Hepatocyte (in vitro differentiated cells): Measurements from ENCODE around the gene HOXB7. TPM values are rescaled to one million over a fixed set of nuclear protein-coding genes. Genes with fewer than 3 reads are reported as not detected.

Source experiments
- DNase-seq: peaks from one replicate; pipeline ENCODE4 v3.0.0-alpha.2; 2016; ENCODE audit warnings: low spot score
- H2AFZ ChIP-seq: fragments of 200-600 bp; sonication (generic); 2 replicates; pipeline ENCODE4 v1.6.0; 2016; ENCODE audit warnings: antibody characterized with exemption, mild to moderate bottlenecking
- H3K27ac ChIP-seq: fragments of 200-600 bp; sonication (generic); 2 replicates; pipeline ENCODE4 v1.5.1; 2016; ENCODE audit warnings: mild to moderate bottlenecking
- H3K27me3 ChIP-seq: fragments of 200-600 bp; sonication (generic); 2 replicates; pipeline ENCODE4 v1.6.1; 2016
- H3K36me3 ChIP-seq: fragments of 200-600 bp; sonication (generic); replicated peaks from 2 replicates; pipeline ENCODE4 v1.5.1; 2016; ENCODE audit warnings: low read depth; ENCODE audit not compliant: insufficient read depth
- H3K4me1 ChIP-seq: fragments of 200-600 bp; sonication (generic); 2 replicates; pipeline ENCODE4 v1.5.1; 2016; ENCODE audit warnings: mild to moderate bottlenecking, moderate library complexity; ENCODE audit not compliant: insufficient read depth
- H3K4me2 ChIP-seq: fragments of 200-600 bp; sonication (generic); 2 replicates; pipeline ENCODE4 v1.6.0; 2016
- H3K4me3 ChIP-seq: fragments of 200-600 bp; sonication (generic); 2 replicates; pipeline ENCODE4 v1.5.1; 2016; ENCODE audit warnings: mild to moderate bottlenecking
- H3K79me2 ChIP-seq: fragments of 200-600 bp; sonication (generic); 2 replicates; pipeline ENCODE4 v1.6.0; 2017; ENCODE audit warnings: mild to moderate bottlenecking
- H3K9me2 ChIP-seq: fragments of 200-600 bp; sonication (generic); replicated peaks from 2 replicates; pipeline ENCODE4 v1.6.0; 2017; ENCODE audit warnings: mild to moderate bottlenecking; ENCODE audit not compliant: insufficient read depth
- H3K9me3 ChIP-seq: fragments of 200-600 bp; sonication (generic); 2 replicates; pipeline ENCODE4 v1.5.1; 2016; ENCODE audit warnings: low read depth, mild to moderate bottlenecking
- H4K20me1 ChIP-seq: fragments of 200-600 bp; sonication (generic); 2 replicates; pipeline ENCODE4 v1.6.0; 2016; ENCODE audit warnings: mild to moderate bottlenecking; ENCODE audit not compliant: insufficient read depth, poor library complexity, severe bottlenecking
- CTCF ChIP-seq: fragments of 200-600 bp; sonication (generic); IDR thresholded peaks from 2 replicates; pipeline ENCODE4 v1.5.1; 2016; ENCODE audit warnings: antibody characterized with exemption, mild to moderate bottlenecking; ENCODE audit not compliant: poor library complexity
- EZH2 ChIP-seq: fragments of 200-600 bp; sonication (generic); IDR thresholded peaks from 2 replicates; pipeline ENCODE4 v1.6.1; 2016; ENCODE audit warnings: antibody characterized with exemption, mild to moderate bottlenecking, borderline replicate concordance
- EZH2phosphoT487 ChIP-seq: fragments of 200-600 bp; sonication (generic); IDR thresholded peaks from one replicate; pipeline ENCODE4 v1.6.1; 2018; ENCODE audit warnings: antibody characterized with exemption, mild to moderate bottlenecking, low read depth, moderate library complexity; ENCODE audit not compliant: unreplicated experiment, severe bottlenecking
- WGBS: methylation state at CpG from one replicate; pipeline ENCODE4 v1.1.6; 2016; ENCODE audit warnings: low lambda C conversion rate; ENCODE audit errors: missing lambda C conversion rate; 5-methylcytosine and 5-hydroxymethylcytosine counted together
- polyA plus RNA-seq: library from polyadenylated mRNA; unstranded; fragments of >200 nt; fragmentation: Nextera tagmentation; extraction: Ambion mirVana; gene quantifications from 2 replicates; pipeline ENCODE4 v1.2.1, GENCODE V29; 2016
- total RNA-seq: library from RNA; depleted of rRNA; stranded (reverse); fragments of >200 nt; gene quantifications from 2 replicates; pipeline ENCODE4 v1.2.3, GENCODE V29; 2014

Gene HOXB7
- total and polyA plus RNA-seq, 2 experiments from 2014 or later, result 4.1 to 13.7 TPM

GRCh38 chr17:48575673-48576478 is 34.9 kb downstream of the HOXB7 start:
- H3K27ac ChIP-seq, result peak overlapping the region; percentile 68
- no peaks in the 10 kb centered on the region for H3K36me3 ChIP-seq
- H2AFZ ChIP-seq, result no peak overlapping the region
- H3K4me3 ChIP-seq, result no peak overlapping the region
- no peaks in the 10 kb centered on the region for H4K20me1 ChIP-seq
- no peaks in the 10 kb centered on the region for H3K9me3 ChIP-seq
- H3K4me1 ChIP-seq, result peaks cover 13% of the 10 kb centered on the region
- DNase-seq, result no peak
- peaks cover 92% of the 10 kb centered on the region for H3K27me3 ChIP-seq
- no peaks in the 10 kb centered on the region for H3K9me2 ChIP-seq
- peak overlapping the region; percentile 91 for H3K4me2 ChIP-seq
- 16% methylated on average over 22 of the region's 22 CpGs for WGBS
- peaks cover 14% of the 10 kb centered on the region for H3K79me2 ChIP-seq
- TF ChIP-seq EZH2 (no peak), EZH2phosphoT487 (no peak)

GRCh38 chr17:48575066-48575582 is 35.7 kb downstream of the HOXB7 start:
- WGBS, result 28% methylated on average over 7 of the region's 7 CpGs

GRCh38 chr17:48574505-48575065 is 36.2 kb downstream of the HOXB7 start:
- peaks cover 13% of the 10 kb centered on the region for H3K4me1 ChIP-seq
- H4K20me1 ChIP-seq, result no peaks in the 10 kb centered on the region
- no peak for DNase-seq
- H3K9me3 ChIP-seq, result no peaks in the 10 kb centered on the region
- H3K4me3 ChIP-seq, result no peak overlapping the region
- peak overlapping the region; percentile 91 for H3K4me2 ChIP-seq
- no peaks in the 10 kb centered on the region for H3K36me3 ChIP-seq
- no peak for TF ChIP-seq CTCF
- no peak for TF ChIP-seq EZH2
- TF ChIP-seq EZH2phosphoT487, result no peak
- H3K79me2 ChIP-seq, result peaks cover 13% of the 10 kb centered on the region
- H3K27me3 ChIP-seq, result peaks cover 92% of the 10 kb centered on the region
- H3K27ac ChIP-seq, result peak overlapping the region; percentile 68
- no peak overlapping the region for H2AFZ ChIP-seq
- no peaks in the 10 kb centered on the region for H3K9me2 ChIP-seq
- WGBS, result 33% methylated on average over 8 of the region's 8 CpGs

More at GRCh38 chr17:48575066-48575582, 35.7 kb downstream of the HOXB7 start:
- peaks cover 17% of the 10 kb centered on the region for H3K4me1 ChIP-seq
- DNase-seq, result no peak
- no peaks in the 10 kb centered on the region for H4K20me1 ChIP-seq
- H2AFZ ChIP-seq, result no peak overlapping the region
- H3K27ac ChIP-seq, result peak overlapping the region; percentile 68
- no peaks in the 10 kb centered on the region for H3K36me3 ChIP-seq
- H3K9me3 ChIP-seq, result no peaks in the 10 kb centered on the region
- H3K9me2 ChIP-seq, result no peaks in the 10 kb centered on the region
- H3K4me3 ChIP-seq, result no peak overlapping the region
- H3K79me2 ChIP-seq, result peaks cover 11% of the 10 kb centered on the region
- TF ChIP-seq EZH2 (no peak), EZH2phosphoT487 (no peak), CTCF (no peak)
- peak overlapping the region; percentile 91 for H3K4me2 ChIP-seq
- H3K27me3 ChIP-seq, result peaks cover 92% of the 10 kb centered on the region
